NAMALWA (cell line): Measurements from ENCODE around the gene LRP3.
"Not testable (repeated sequence)": the region's sequence is repeated elsewhere in the genome, so short reads cannot be mapped to it uniquely, and the experiment has no call there.

ENCODE experiments used
- DNase-seq: peaks from one replicate; pipeline ENCODE4 v3.0.0-alpha.2; 2015; ENCODE audit warnings: low spot score

Gene LRP3, protein sequence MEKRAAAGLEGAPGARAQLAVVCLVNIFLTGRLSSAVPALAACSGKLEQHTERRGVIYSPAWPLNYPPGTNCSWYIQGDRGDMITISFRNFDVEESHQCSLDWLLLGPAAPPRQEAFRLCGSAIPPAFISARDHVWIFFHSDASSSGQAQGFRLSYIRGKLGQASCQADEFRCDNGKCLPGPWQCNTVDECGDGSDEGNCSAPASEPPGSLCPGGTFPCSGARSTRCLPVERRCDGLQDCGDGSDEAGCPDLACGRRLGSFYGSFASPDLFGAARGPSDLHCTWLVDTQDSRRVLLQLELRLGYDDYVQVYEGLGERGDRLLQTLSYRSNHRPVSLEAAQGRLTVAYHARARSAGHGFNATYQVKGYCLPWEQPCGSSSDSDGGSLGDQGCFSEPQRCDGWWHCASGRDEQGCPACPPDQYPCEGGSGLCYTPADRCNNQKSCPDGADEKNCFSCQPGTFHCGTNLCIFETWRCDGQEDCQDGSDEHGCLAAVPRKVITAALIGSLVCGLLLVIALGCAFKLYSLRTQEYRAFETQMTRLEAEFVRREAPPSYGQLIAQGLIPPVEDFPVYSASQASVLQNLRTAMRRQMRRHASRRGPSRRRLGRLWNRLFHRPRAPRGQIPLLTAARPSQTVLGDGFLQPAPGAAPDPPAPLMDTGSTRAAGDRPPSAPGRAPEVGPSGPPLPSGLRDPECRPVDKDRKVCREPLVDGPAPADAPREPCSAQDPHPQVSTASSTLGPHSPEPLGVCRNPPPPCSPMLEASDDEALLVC

GRCh38 chr19:33193865-33194362 lies at the start of gene LRP3:
TSS of gene LRP3 (plus strand) at chr19:33194330. CDS start at chr19:33194786, 456 bp downstream.
- no peak for DNase-seq

DNA sequence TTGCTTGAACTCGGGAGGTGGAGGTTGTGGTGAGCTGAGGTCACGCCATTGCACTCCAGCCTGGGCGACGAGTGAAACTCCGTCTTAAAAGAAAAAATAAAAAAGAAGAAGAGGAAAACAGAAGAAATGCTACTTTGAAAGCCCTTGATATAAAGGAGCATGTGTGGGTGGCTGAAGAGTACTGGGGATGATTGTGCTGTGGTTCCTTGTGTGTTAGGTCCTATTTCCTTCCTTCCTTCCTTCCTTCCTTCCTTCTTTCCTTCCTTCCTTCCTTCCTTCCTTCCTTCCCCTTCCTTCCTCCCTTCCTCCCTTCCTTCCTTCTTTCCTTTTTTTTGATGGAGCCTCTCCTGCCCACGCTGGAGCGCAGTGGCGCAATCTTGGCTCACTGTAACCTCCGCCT lies 47.9 kb upstream of the LRP3 start:
- no peak for DNase-seq

DNA sequence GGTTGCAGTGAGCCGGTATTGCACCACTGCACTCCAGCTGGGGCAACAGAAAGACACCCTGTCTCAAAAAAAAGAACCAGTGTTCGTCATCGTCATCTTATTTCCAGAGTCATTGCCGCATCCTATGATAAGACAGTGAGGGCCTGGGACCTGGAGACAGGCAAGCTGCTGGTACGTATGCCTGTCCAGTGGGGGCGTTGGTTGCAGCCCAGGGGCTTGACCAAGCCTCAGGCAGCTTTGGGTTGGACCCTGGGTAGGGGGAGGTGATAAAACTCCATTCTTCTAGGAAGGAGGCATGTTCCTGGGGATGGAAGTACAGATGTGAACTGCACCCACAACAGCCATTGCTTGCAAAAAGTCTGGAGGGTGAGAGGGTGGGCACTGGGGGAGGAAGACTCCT lies 46.6 kb upstream of the LRP3 start:
- no peak for DNase-seq

GRCh38 chr19:33150852-33151518 lies 43.1 kb upstream of the LRP3 start:
- DNase-seq = no peak

DNA sequence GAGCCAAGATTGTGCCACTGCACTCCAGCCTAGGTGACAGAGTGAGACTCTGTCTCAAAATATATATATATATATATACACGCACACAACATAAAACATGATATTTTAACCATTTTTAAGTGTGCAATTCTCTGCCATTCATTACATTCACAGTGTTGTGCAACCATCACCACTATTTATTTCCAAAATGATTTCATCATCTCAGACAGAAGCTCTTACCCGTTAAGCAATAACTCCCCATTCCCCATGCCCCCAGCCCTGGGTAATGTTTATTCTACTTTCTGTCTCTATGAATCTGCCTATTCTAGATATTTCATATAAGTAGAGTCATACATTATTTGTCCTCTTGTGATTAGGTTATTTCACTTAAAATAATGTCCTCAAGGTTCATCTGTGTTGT lies 42.0 kb upstream of the LRP3 start:
- DNase-seq = no peak

DNA sequence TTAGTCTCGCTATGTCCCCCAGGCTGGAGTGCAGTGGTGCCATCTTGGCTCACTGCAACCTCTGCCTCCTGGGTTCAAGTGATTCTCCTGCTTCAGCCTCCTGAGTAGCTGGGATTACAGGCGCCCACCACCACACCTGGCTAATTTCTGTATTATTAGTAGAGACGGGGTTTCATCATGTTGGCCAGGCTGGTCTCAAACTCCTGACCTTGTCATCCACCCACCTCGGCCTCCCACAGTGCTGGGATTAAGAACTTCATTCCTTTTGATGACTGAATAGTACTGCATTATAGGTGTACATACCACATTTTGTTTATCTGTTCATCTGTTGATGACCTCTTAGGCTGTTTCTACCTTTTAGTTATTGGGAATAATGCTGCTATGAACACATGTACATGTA lies 41.5 kb upstream of the LRP3 start:
- DNase-seq = not testable (repeated sequence)

- not testable (repeated sequence) for DNase-seq
These were observed 39.8 kb upstream of the LRP3 start for GRCh38 chr19:33154313-33154712.

- no peak for DNase-seq
These were observed 37.8 kb upstream of the LRP3 start for GRCh38 chr19:33156334-33156733.

DNA sequence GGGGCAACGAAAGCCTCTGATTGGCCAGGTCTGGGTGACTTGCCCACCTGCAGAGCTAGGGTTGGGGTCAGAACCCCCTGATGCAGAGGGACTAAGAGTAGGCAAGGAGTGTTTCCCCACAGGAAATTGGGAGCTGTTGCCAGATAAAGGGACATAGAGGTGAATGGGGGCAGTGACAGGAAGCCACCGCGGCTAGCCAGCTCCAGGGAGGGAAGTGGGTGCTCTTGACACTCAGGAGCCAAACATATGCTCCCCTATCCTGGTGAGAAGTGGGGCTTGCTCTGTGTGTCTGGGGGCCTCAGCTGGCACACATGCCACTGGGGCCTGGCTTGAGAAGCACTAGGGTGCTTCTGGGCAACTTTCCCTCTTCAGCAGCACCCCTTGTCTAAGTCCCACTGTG lies 36.2 kb upstream of the LRP3 start:
- DNase-seq = no peak

DNA sequence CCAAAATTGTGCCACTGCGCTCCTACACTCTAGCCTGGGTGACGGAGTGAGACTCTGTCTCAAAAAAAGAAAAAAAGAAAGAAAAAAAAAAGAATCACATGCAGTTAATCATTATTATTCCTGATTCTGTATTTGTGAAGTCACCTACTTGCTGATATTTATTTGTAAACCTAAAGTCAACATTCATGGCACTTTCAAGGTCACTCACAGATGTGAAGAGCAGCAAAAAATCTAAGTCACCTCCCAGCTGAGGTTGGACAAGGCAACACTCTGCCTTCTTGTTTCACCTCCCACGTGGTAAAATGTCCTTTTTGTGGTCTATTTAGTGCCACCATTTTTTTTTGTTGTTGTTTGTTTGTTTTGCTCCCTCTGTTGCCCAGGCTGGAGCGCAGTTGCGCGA lies 35.8 kb upstream of the LRP3 start:
- DNase-seq = no peak

DNA sequence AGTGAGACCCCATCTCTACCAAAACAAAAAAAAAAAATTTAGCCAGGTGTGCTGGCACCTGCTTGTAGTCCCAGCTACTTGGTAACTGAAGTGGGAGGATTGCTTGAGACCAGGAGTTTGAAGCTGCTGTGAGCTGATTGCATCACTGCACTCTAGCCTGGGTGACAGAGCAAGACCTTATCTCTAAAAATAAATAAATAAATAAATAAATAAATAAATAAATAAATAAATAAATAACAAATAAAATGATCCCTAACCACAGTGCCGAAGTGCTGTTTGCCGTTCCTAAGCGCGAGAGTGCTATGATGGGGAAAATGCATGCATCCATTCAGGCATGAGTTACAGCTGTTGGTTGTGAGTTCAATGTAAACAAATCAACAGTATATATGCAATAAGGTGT lies 35.0 kb upstream of the LRP3 start:
- no peak for DNase-seq

GRCh38 chr19:33159893-33160292 lies 34.2 kb upstream of the LRP3 start:
- no peak for DNase-seq

DNA sequence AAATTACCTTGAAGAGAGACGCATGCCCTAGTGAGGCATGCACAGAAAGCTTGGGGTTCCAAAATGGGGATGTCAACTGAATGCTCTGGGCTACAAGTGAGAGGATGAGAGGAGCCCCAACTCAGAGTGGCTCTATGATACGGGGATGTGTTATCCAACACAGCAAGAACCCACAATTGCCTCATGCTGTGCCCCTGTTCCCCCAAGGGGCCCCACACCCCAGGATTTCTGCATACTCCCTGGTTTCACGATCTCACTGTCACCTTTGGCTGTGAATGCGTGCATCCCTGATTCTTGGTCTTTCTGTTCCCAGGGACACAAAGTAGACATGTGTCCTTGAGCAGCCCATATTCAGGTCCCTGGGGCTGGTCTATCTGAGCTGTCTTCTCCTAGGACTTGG lies 32.9 kb upstream of the LRP3 start:
- DNase-seq = no peak

GRCh38 chr19:33163481-33163880 lies 30.6 kb upstream of the LRP3 start:
- no peak for DNase-seq

DNA sequence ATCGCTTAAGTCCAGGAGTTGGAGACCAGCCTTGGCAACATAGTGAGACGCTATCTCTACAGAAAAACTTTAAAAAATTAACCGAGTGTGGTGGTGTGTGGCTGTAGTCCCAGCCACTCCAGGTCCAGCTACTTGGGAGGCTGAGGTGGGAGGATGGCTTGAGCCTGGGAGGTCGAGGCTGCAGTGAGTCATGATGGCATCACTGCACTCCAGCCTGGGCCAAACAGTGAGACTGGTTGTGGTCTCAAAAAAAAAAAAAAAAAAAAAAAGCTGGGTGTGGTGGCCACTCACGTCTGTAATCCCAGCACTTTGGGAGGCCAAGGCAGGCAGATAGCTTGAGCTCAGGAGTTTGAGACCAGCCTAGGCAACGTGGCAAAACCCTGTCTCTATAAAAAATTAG lies 28.1 kb upstream of the LRP3 start:
- not testable (repeated sequence) for DNase-seq

DNA sequence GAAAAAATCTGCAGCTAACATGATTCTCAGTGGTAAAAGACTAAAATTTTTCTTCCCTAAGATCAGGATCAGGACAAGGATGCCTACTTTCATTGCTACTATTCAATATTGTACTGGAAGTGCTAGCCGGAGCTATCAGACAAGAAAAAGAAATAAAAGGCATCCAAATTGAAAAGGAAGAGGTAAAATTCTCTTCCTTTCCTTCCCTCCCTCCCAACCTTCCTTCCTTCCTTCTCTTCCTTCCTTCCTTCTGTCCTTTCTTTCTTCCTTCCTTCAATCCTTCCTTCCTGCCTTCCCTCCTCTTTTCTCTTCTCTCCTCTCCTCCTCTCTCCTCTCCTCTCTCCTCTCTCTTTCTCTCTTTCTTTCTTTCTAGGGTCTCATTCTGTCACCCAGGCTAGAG lies 26.7 kb upstream of the LRP3 start:
- no peak for DNase-seq

DNA sequence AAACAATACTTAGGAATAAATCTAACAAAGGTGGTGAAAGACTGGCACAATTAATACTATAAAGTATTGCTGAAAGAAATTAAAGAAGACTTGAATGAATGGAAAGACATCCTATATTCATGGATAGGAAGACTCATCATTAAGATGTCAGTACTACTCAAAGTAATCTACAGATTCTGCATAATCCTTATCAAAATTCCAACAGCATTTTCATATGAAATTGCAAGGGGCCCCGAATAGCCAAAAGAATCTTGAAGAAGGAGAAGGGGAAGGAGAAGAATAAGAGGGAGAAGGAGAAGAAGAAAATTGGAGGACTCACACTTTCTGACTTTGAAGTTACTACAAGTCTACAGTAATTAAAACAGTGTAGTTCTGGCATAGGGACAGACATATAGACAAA lies 25.6 kb upstream of the LRP3 start:
- no peak for DNase-seq

DNA sequence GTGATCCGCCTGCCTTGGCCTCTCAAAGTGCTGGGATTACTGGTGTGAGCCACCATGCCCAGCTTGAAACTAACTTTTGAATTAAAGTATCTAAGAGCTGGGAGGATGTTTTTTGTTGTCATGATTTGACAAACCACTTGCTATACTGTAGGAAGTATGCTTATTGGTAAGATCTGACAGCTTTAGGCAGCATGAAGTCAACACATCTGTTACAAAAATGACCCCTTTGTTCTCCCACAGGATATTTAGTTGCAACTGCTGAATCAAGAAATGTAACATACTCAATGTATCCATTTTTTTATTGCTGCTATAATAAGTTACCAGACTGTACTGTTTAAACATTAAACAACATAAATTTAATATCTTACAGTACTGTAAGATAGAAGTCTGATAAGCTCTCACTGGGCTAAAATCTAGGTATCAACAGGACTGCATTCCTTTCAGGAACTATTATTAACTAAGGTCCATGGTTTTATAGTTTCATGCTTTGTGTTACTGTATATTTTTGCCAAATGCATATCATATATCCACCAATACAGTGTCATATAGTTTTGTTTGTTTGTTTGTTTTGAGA lies 22.8 kb upstream of the LRP3 start:
- no peak for DNase-seq

- DNase-seq = no peak
These were observed 22.2 kb upstream of the LRP3 start for GRCh38 chr19:33171916-33172359.

DNA sequence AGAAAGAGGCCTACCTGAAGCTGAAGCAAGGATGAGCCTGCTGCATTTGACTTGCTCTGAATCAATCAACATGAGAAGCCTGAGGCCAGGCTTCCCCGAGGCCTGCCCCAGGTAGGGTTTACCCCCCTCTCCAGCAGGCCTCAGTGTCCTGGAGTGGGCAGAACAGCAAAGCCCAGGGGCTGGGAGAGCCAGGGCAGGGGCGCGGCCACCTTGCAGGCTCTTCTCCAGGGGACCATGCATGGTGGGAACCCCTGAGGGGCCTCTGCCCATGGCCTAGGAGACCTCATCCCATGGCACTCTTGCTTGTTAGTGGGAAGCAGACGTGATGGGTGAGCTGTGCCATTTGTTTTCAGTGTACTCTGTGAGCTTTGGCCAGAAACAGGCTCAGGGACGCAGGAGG lies 19.9 kb upstream of the LRP3 start:
- DNase-seq = no peak

DNA sequence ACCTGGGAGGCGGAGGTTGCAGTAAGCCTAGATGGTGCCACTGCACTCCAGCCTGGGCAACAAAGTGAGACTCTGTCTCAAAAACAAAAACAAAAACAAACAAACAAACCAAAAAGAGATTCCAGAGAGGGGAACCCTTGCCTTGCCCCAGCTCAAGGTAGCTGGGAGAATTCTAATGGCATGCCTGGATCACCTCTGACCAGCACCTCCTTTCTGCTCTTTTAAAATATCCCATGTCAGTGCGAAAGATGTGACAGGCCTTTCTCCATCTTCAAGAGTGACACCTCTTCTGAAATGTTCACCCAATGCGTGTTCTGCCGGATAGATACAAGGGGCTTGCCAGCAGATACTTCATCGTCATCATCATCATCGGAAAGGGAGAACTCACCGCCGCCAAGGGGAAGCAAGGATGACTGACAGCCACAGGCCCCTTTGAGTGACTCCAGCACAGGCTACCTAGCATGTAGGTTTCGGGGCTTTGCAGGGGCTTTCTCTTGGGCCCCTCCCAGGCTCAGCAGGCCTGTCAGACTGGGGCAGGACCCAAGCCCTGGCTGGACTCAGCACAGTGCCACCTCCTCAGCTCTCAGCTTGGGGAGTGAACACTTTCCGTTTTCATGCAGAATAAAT lies 18.9 kb upstream of the LRP3 start:
- no peak for DNase-seq
